CD4-positive, alpha-beta memory T cell (primary cell): ENCODE results near the gene BTRC. TPM values are rescaled to one million over a fixed set of nuclear protein-coding genes. Genes with fewer than 3 reads are reported as not detected.
A peak's percentile ranks its signal among the peaks of the same experiment; 100 is the strongest.
"Not testable (repeated sequence)": the region's sequence is repeated elsewhere in the genome, so short reads cannot be mapped to it uniquely, and the experiment has no call there.

Source experiments
- CTCF ChIA-PET: fragments of 350-600 bp; sonication (Branson Sonifier 250); formaldehyde crosslinking; loops from one replicate; lab custom pipeline; 2021; ENCODE audit warnings: inconsistent platforms; ENCODE audit not compliant: partially characterized antibody; lab: Charles Lee
- POLR2A ChIA-PET: fragments of 350-600 bp; sonication (Branson Sonifier 250); formaldehyde crosslinking; loops from one replicate; lab custom pipeline; 2021; ENCODE audit not compliant: partially characterized antibody; lab: Charles Lee
- DNase-seq, 5 donors: peaks; one replicate each; pipeline versions ENCODE4 v3.0.0 to v3.0.0-alpha.2; 2020 to 2022; ENCODE audit warnings: mixed read lengths in 1 of 5
- H3K27ac ChIP-seq: one replicate; pipeline ENCODE4 v1.7.0; 2013; ENCODE audit warnings: low read depth, low read length
- H3K27me3 ChIP-seq: 2 replicates; pipeline ENCODE4 v1.7.0; 2013; ENCODE audit warnings: mild to moderate bottlenecking, low read length, moderate library complexity; ENCODE audit not compliant: insufficient read depth
- H3K36me3 ChIP-seq: 2 replicates; pipeline ENCODE4 v1.7.0; 2013; ENCODE audit warnings: mild to moderate bottlenecking, low read length, moderate library complexity; ENCODE audit not compliant: insufficient read depth
- H3K4me1 ChIP-seq: 2 replicates; pipeline ENCODE4 v1.7.0; 2013; ENCODE audit warnings: mild to moderate bottlenecking, low read length, moderate library complexity; ENCODE audit not compliant: insufficient read depth
- H3K4me3 ChIP-seq, 2 donors: one replicate each; pipeline ENCODE4 v1.7.0; 2013; ENCODE audit warnings: low read length in 2 of 2, mild to moderate bottlenecking in 1 of 2
- H3K9me3 ChIP-seq, 2 donors: one replicate each; pipeline ENCODE4 v1.7.0; 2013; ENCODE audit warnings: low read length in 2 of 2, control low read depth in 1 of 2; ENCODE audit not compliant: control insufficient read depth in 1 of 2
- H3K27ac Mint-ChIP-seq, 7 donors: one replicate each; pipeline ENCODE4 v1.8.0; 2020 to 2021; ENCODE audit warnings: mixed read lengths in 7 of 7, mild to moderate bottlenecking in 6 of 7, inconsistent platforms in 3 of 7, moderate library complexity in 3 of 7
- H3K27me3 Mint-ChIP-seq, 2 donors: one replicate each; pipeline ENCODE4 v1.8.0; 2020 to 2021; ENCODE audit warnings: mixed read lengths in 2 of 2
- H3K36me3 Mint-ChIP-seq, 2 donors: one replicate each; pipeline ENCODE4 v1.8.0; 2020 to 2021; ENCODE audit warnings: mixed read lengths in 2 of 2, inconsistent platforms in 1 of 2, mild to moderate bottlenecking in 1 of 2
- H3K4me1 Mint-ChIP-seq, 4 donors: one replicate each; pipeline ENCODE4 v1.8.0; 2020 to 2021; ENCODE audit warnings: mixed read lengths in 4 of 4, mild to moderate bottlenecking in 1 of 4
- H3K4me3 Mint-ChIP-seq, 8 donors: one replicate each; pipeline ENCODE4 v1.8.0; 2020 to 2021; ENCODE audit warnings: mixed read lengths in 8 of 8, mild to moderate bottlenecking in 7 of 8, moderate library complexity in 6 of 8, inconsistent platforms in 3 of 8
- H3K9me3 Mint-ChIP-seq, 8 donors: one replicate each; pipeline ENCODE4 v1.8.0; 2020 to 2021; ENCODE audit warnings: mixed read lengths in 8 of 8, mild to moderate bottlenecking in 5 of 8, inconsistent platforms in 3 of 8, moderate library complexity in 1 of 8
- intact Hi-C: fragments of 100-400 bp; cut with micrococcal nuclease; formaldehyde crosslinking; loops from one replicate; pipeline ENCODE4 v1.15.1; 2023
- polyA plus RNA-seq, 2 donors: library from polyadenylated mRNA; unstranded; fragments of 300-500 nt; fragmentation: Illumina TruSeq; gene quantifications; one replicate each; pipeline ENCODE4 v1.2.3, GENCODE V29; 2021
- total RNA-seq, 2 experiments: library from RNA; stranded (reverse); gene quantifications; one replicate each; pipeline ENCODE4 v1.2.3, GENCODE V29; 2021

The BTRC gene
- total and polyA plus RNA-seq, 4 experiments from 2014 or later = 6.7 to 21.3 (median 16.0) TPM

DNA sequence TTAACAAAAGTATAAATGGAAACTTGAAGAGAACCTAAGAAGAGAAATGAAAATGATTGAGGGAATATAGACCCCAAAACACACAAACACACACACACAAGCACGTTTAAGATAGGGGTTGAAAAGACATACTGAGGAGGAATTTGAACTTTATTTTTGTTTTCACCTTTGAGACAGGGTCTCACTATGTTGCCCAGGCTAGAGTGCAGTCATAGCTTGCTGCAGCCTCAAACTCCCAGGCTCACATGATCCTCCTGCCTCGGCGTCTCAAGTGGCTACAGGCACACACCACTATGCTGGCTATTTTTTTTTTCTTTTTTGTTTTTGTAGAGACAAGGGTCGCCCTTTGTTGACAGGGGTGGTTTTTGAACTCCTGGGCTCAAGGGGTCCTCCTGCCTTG is 4.0 kb downstream of the BTRC start:
- POLR2A ChIA-PET = no interaction called here
- H3K36me3 ChIP-seq = no peaks in the 10 kb centered on the region
- peaks cover 22% of the 10 kb centered on the region for H3K4me1 ChIP-seq
- H3K9me3 ChIP-seq = no peaks in the 10 kb centered on the region
- CTCF ChIA-PET = interaction anchor here (0.5 to 1.1 kb wide), 2 partner anchors 20 to 109 kb away, joined by 3 to 4 read pairs; no protein-coding TSS in a partner anchor
- Mint-ChIP-seq H3K4me1 (peaks cover 21 to 41% (median 29%) of the 10 kb centered on the region in 4 donors), H3K9me3 (peaks cover 0 to 7% (median 0%) of the 10 kb centered on the region in 8 donors), H3K27me3 (peaks cover 0 to 4% of the 10 kb centered on the region in 2 donors), H3K27ac (no peak overlapping the region), H3K4me3 (no peak overlapping the region), H3K36me3 (peaks cover 3 to 15% of the 10 kb centered on the region in 2 donors)
- H3K4me3 ChIP-seq = no peak overlapping the region
- H3K27ac ChIP-seq = no peak overlapping the region
- intact Hi-C loops = loop anchor here (10.0 kb wide), 1 partner anchor 293 kb away; the partner anchor contains the start of gene KAZALD1
- no peaks in the 10 kb centered on the region for H3K27me3 ChIP-seq
- no peak for DNase-seq

- Histone ChIP-seq H3K4me1 (peaks cover 17% of the 10 kb centered on the region), H3K36me3 (no peaks in the 10 kb centered on the region), H3K4me3 (no peak overlapping the region), H3K27me3 (no peaks in the 10 kb centered on the region), H3K27ac (no peak overlapping the region), H3K9me3 (no peaks in the 10 kb centered on the region)
- ChIA-PET POLR2A (no interaction called here), CTCF (interaction anchor here (1.1 kb wide), 1 partner anchor 108 kb away, joined by 4 read pairs; no protein-coding TSS in a partner anchor)
- Mint-ChIP-seq H3K27ac (peak overlapping the region in 1 of 7 donors; percentile 52), H3K9me3 (peaks cover 0 to 5% (median 0%) of the 10 kb centered on the region in 8 donors), H3K4me3 (no peak overlapping the region), H3K36me3 (peaks cover 3 to 12% of the 10 kb centered on the region in 2 donors), H3K4me1 (peaks cover 17 to 42% (median 24%) of the 10 kb centered on the region in 4 donors), H3K27me3 (peaks cover 0 to under 1% of the 10 kb centered on the region in 2 donors)
- intact Hi-C loops = loop anchor here (10.0 kb wide), 1 partner anchor 294 kb away; the partner anchor contains the start of gene KAZALD1
- DNase-seq = no peak
Observed at GRCh38 chr10:101358706-101359300, 4.8 kb downstream of the BTRC start.

DNA sequence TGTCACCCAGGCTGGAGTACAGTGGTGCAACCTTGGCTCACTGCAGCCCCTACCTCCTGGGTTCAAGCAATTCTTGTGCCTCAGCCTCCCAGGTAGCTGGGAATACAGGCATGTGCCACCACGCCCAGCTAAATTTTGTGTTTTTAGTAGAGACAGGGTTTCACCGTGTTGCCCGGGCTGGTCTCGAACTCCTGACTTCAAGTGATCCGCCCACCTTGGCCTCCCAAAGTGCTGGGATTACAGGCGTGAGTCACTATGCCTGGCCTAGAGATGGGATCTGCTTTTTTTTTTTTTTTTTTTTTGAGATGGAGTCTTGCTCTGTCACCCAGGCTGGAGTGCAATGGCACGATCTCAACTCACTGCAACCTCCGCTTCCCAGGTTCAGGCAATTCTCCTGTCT is 6.1 kb downstream of the BTRC start:
- H3K4me3 Mint-ChIP-seq, H3K36me3 ChIP-seq, DNase-seq, H3K36me3 Mint-ChIP-seq, H3K27me3 Mint-ChIP-seq, intact Hi-C loops, H3K27ac Mint-ChIP-seq, H3K9me3 Mint-ChIP-seq, H3K27me3 ChIP-seq, H3K4me1 ChIP-seq, POLR2A ChIA-PET, H3K9me3 ChIP-seq, H3K4me3 ChIP-seq, H3K27ac ChIP-seq: not testable (repeated sequence)
- CTCF ChIA-PET = interaction anchor here (0.6 kb wide), 1 partner anchor 328 kb away, joined by 3 read pairs; no protein-coding TSS in a partner anchor
- peaks cover 13 to 37% (median 16%) of the 10 kb centered on the region in 4 donors for H3K4me1 Mint-ChIP-seq

- H3K36me3 Mint-ChIP-seq, H3K4me3 ChIP-seq, H3K4me1 ChIP-seq, POLR2A ChIA-PET, H3K27me3 Mint-ChIP-seq, H3K27ac ChIP-seq, H3K9me3 Mint-ChIP-seq, intact Hi-C loops, CTCF ChIA-PET, H3K9me3 ChIP-seq, DNase-seq, H3K36me3 ChIP-seq, H3K4me3 Mint-ChIP-seq, H3K27ac Mint-ChIP-seq, H3K27me3 ChIP-seq: not testable (repeated sequence)
- H3K4me1 Mint-ChIP-seq = peaks cover 11 to 30% (median 14%) of the 10 kb centered on the region in 4 donors
Observed at GRCh38 chr10:101360841-101361240, 6.9 kb downstream of the BTRC start.

DNA sequence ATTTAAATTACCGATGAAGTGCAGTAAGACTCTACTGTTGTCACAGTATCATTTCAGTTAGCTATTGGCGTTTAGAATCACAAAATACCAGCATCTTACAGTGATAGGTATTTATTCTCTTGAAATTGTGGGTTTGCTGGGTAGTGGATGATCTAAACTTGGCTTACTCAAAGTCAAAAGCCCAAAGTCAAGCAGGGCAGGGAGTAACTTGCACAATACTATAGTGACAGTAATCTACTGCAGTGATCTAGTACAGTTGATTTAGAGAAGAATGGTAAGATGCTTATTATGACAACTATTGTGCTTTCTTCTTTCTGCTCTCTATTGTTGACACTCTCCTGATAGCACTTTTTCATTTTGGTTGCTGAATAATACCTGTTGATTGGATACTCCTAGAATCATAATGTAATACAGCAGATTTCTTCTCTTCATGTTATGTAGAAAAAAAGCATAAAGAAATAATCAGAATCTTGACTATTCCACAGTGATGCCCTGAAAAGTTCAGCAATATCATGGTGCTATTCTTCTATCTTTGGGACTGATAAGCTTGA is 10.0 kb downstream of the BTRC start:
- Histone ChIP-seq H3K9me3 (no peaks in the 10 kb centered on the region), H3K27me3 (no peaks in the 10 kb centered on the region), H3K27ac (no peak overlapping the region), H3K4me1 (peaks cover 3% of the 10 kb centered on the region), H3K4me3 (no peak overlapping the region), H3K36me3 (no peaks in the 10 kb centered on the region)
- intact Hi-C loops = no loop called here
- H3K4me3 Mint-ChIP-seq = no peak overlapping the region
- CTCF ChIA-PET = no interaction called here
- DNase-seq = no peak
- H3K4me1 Mint-ChIP-seq = peaks cover 6 to 26% (median 18%) of the 10 kb centered on the region in 4 donors
- peaks cover 4 to 17% of the 10 kb centered on the region in 2 donors for H3K36me3 Mint-ChIP-seq
- POLR2A ChIA-PET = interaction anchor here (1.5 kb wide), 1 partner anchor 10 kb away, joined by 7 read pairs; the partner anchor contains the start of gene BTRC
- no peak overlapping the region for H3K27ac Mint-ChIP-seq
- H3K27me3 Mint-ChIP-seq = no peaks in the 10 kb centered on the region
- H3K9me3 Mint-ChIP-seq = no peaks in the 10 kb centered on the region

DNA sequence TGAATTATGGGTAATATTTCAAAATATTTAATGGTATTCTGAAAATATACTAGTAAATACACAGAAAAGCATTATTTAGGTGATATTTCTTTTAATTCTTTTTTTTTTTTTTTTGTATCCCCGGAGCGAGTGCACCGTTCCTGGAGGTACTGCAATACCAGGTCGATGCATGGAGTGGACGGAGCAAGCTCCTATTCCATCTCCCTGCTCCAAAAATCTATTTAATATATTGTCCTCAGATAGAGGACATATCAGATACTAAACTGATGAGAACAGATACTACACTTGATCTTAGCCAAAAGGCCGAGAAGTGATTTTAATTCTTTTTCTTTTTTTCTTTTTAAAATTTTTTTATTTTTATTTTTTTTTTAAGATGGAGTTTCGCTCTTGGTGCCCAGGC is 10.8 kb downstream of the BTRC start:
- Mint-ChIP-seq H3K9me3 (no peaks in the 10 kb centered on the region), H3K27ac (no peak overlapping the region), H3K4me1 (peaks cover 4 to 26% (median 20%) of the 10 kb centered on the region in 4 donors), H3K4me3 (no peak overlapping the region), H3K27me3 (no peaks in the 10 kb centered on the region), H3K36me3 (peaks cover 12 to 18% of the 10 kb centered on the region in 2 donors)
- intact Hi-C loops = no loop called here
- Histone ChIP-seq H3K4me3 (no peak overlapping the region), H3K27me3 (no peaks in the 10 kb centered on the region), H3K9me3 (no peaks in the 10 kb centered on the region), H3K36me3 (no peaks in the 10 kb centered on the region), H3K4me1 (peaks cover 3% of the 10 kb centered on the region), H3K27ac (no peak overlapping the region)
- no peak for DNase-seq
- ChIA-PET POLR2A (no interaction called here), CTCF (no interaction called here)

- POLR2A ChIA-PET = no interaction called here
Observed at GRCh38 chr10:101367569-101368453, 13.8 kb downstream of the BTRC start.

More at GRCh38 chr10:101367569-101368453, 13.8 kb downstream of the BTRC start:
- H3K27me3 Mint-ChIP-seq = no peaks in the 10 kb centered on the region
- intact Hi-C loops = no loop called here
- peak overlapping the region in 1 of 8 donors; percentile 53 for H3K4me3 Mint-ChIP-seq
- Histone ChIP-seq H3K27ac (no peak overlapping the region), H3K36me3 (no peaks in the 10 kb centered on the region), H3K9me3 (no peaks in the 10 kb centered on the region), H3K4me1 (peaks cover 3% of the 10 kb centered on the region), H3K4me3 (no peak overlapping the region), H3K27me3 (no peaks in the 10 kb centered on the region)
- H3K36me3 Mint-ChIP-seq = peaks cover 19 to 21% of the 10 kb centered on the region in 2 donors
- H3K9me3 Mint-ChIP-seq = peaks cover 0 to 2% (median 0%) of the 10 kb centered on the region in 8 donors
- CTCF ChIA-PET = interaction anchor here (0.8 to 2.0 kb wide), 2 partner anchors 74 to 99 kb away, joined by 3 to 6 read pairs; no protein-coding TSS in a partner anchor
- H3K27ac Mint-ChIP-seq = no peak overlapping the region
- no peak for DNase-seq
- H3K4me1 Mint-ChIP-seq = peaks cover 4 to 23% (median 16%) of the 10 kb centered on the region in 4 donors
